GM12878 (cell line): ENCODE data around the gene NUDT3. TPM values are rescaled to one million over a fixed set of nuclear protein-coding genes. Genes with fewer than 3 reads are reported as not detected.

Experiments
- ATAC-seq: fragments of 200-7000 bp; cut with Tn5 transposase; 3 replicates; pipeline ENCODE4 v1.9.1; 2020; ENCODE audit warnings: mild to moderate bottlenecking, moderate library complexity
- BruUV-seq: library from RNA; stranded (reverse); fragments of 400-500 nt; replicated peaks from 2 replicates; lab custom pipeline; 2021; lab: Mats Ljungman, UMichigan
- CTCF ChIA-PET: fragments of 300-600 bp; sonication (Branson Sonifier 250); formaldehyde crosslinking; extraction: SDS; loops from one replicate; lab custom pipeline; 2021; ENCODE audit warnings: inconsistent platforms; lab: Yijun Ruan, JAX
- POLR2A ChIA-PET: fragments of 350-600 bp; formaldehyde crosslinking; extraction: SDS; loops from one replicate; lab custom pipeline; 2021; ENCODE audit warnings: inconsistent platforms; lab: Charles Lee
- RAD21 ChIA-PET: fragments of 300-600 bp; sonication (Branson Sonifier 250); formaldehyde crosslinking; loops from one replicate; lab custom pipeline; 2023; ENCODE audit warnings: antibody characterized with exemption; ENCODE audit not compliant: unreplicated experiment; lab: Charles Lee
- SMC1A ChIA-PET: fragments of 300-600 bp; sonication (Branson Sonifier 250); formaldehyde crosslinking; loops from one replicate; lab custom pipeline; 2023; ENCODE audit not compliant: unreplicated experiment, uncharacterized antibody; lab: Charles Lee
- DNase-seq: peaks from one replicate; pipeline ENCODE4 v3.0.0-alpha.2; 2011; ENCODE audit warnings: low read depth, low spot score
- FAIRE-seq: peaks from 3 replicates; lab custom pipeline; 2011; peaks lifted over from hg19 to GRCh38; lab: Jason Lieb, UNC
- H2AFZ ChIP-seq: 2 replicates; pipeline ENCODE4 v1.6.0; 2011; ENCODE audit warnings: low read depth, low read length, control low read depth; ENCODE audit not compliant: control insufficient read depth
- H3K27ac ChIP-seq: 2 replicates; pipeline ENCODE4 v1.5.1; 2011; ENCODE audit warnings: control low read depth; ENCODE audit not compliant: control insufficient read depth, insufficient read depth
- H3K27me3 ChIP-seq, 2 experiments: replicated peaks in 1 of 2; 2 replicates each; pipeline versions ENCODE4 v1.6.0 to v1.6.1; 2011; ENCODE audit warnings: low read length in 1 of 2; ENCODE audit not compliant: control insufficient read depth in 2 of 2, insufficient read depth in 2 of 2
- H3K36me3 ChIP-seq, 2 experiments: 2 replicates each; pipeline ENCODE4 v1.5.1; 2011; ENCODE audit warnings: low read length in 1 of 2; ENCODE audit not compliant: control insufficient read depth in 2 of 2, insufficient read depth in 2 of 2
- H3K4me1 ChIP-seq: 2 replicates; pipeline ENCODE4 v1.6.1; 2011; ENCODE audit warnings: mild to moderate bottlenecking, low read length, moderate library complexity, mixed read lengths; ENCODE audit not compliant: control insufficient read depth, insufficient read depth
- H3K4me2 ChIP-seq: 2 replicates; pipeline ENCODE4 v1.6.0; 2011; ENCODE audit warnings: control low read depth; ENCODE audit not compliant: control insufficient read depth, insufficient read depth
- H3K4me3 ChIP-seq: fragments of 200-600 bp; sonication (generic); 2 replicates; pipeline ENCODE4 v1.5.1; 2016
- H3K79me2 ChIP-seq: 2 replicates; pipeline ENCODE4 v1.6.0; 2011; ENCODE audit warnings: low read length; ENCODE audit not compliant: control insufficient read depth, insufficient read depth
- H3K9ac ChIP-seq: 2 replicates; pipeline ENCODE4 v1.8.0; 2011; ENCODE audit warnings: low read length, control low read depth, mixed read lengths; ENCODE audit not compliant: control insufficient read depth, insufficient read depth
- H3K9me3 ChIP-seq: replicated peaks from 3 replicates; pipeline ENCODE4 v1.5.1; 2011; ENCODE audit warnings: mild to moderate bottlenecking, low read length; ENCODE audit not compliant: control insufficient read depth, insufficient read depth
- H4K20me1 ChIP-seq: 2 replicates; pipeline ENCODE4 v1.6.0; 2011; ENCODE audit not compliant: control insufficient read depth, insufficient read depth
- CREB1 ChIP-seq: IDR thresholded peaks from 2 replicates; pipeline ENCODE4 v1.6.1; 2012; ENCODE audit warnings: low read depth, mild to moderate bottlenecking, inconsistent platforms
- POLR2A ChIP-seq: IDR thresholded peaks from 2 replicates; pipeline ENCODE4 v1.6.1; 2011; ENCODE audit warnings: low read depth, mild to moderate bottlenecking, low read length
- RUNX3 ChIP-seq: IDR thresholded peaks from 2 replicates; pipeline ENCODE4 v1.6.1; 2012; ENCODE audit warnings: low read length, inconsistent platforms
- WGBS: methylation state at CpG from one replicate; pipeline ENCODE4 v1.1.6; 2016; ENCODE audit warnings: low lambda C conversion rate; ENCODE audit not compliant: insufficient replicate concordance, insufficient coverage; ENCODE audit errors: missing lambda C conversion rate; 5-methylcytosine and 5-hydroxymethylcytosine counted together
- in situ Hi-C: fragments of 300-500 bp; cut with MboI; formaldehyde crosslinking; loops from 9 replicates; pipeline ENCODE4 v1.14.3; 2018; ENCODE audit warnings: mixed read lengths
- intact Hi-C: fragments of 100-400 bp; cut with micrococcal nuclease; formaldehyde crosslinking; loops from one replicate; pipeline ENCODE4 v1.14.2; 2022; ENCODE audit not compliant: unreplicated experiment
- polyA plus RNA-seq, 11 experiments: library from polyadenylated mRNA; depleted of rRNA in 4 of 11; unstranded in 6 of 11; stranded (reverse) in 5 of 11; fragments of >200 nt; fragmentation: Nextera tagmentation in 4 of 11; fragmentation: Illumina TruSeq in 1 of 11; extraction: Ambion mirVana in 4 of 11; extraction: Trizol in 1 of 11; gene quantifications; 1 replicate in 1 of 11; 2 replicates in 10 of 11; pipeline versions ENCODE4 v1.2.1 to v1.2.3, GENCODE V29; 2011 to 2016; ENCODE audit warnings: inconsistent platforms in 2 of 11, missing spikeins in 2 of 11, low read depth in 1 of 11
- total RNA-seq, 4 experiments: library from RNA; depleted of rRNA in 3 of 4; stranded (reverse); fragments of >200 nt in 3 of 4; fragmentation: Illumina TruSeq in 1 of 4; extraction: Trizol in 1 of 4; gene quantifications; 2 replicates each; pipeline versions ENCODE4 v1.2.1 to v1.2.3, GENCODE V29; 2013 to 2021
- TF ChIP-seq, protein P1 (sequence below): IDR thresholded peaks from 2 replicates; pipeline ENCODE4 v1.6.1; 2011; ENCODE audit warnings: low read depth, low read length, improper control_type of control experiment, borderline replicate concordance
- TF ChIP-seq, protein P2 (sequence below): IDR thresholded peaks from 2 replicates; pipeline ENCODE4 v1.6.1; 2011; ENCODE audit warnings: borderline replicate concordance, low read depth, mild to moderate bottlenecking, moderate library complexity, low read length; ENCODE audit not compliant: insufficient read depth, poor library complexity, severe bottlenecking

Gene NUDT3
- total and polyA plus RNA-seq, 10 of the 15 experiments (the other 5 are each of a cell fraction or from before 2014, with no cell fraction given), result 2.4 to 32.3 (median 25.5) TPM

DNA sequence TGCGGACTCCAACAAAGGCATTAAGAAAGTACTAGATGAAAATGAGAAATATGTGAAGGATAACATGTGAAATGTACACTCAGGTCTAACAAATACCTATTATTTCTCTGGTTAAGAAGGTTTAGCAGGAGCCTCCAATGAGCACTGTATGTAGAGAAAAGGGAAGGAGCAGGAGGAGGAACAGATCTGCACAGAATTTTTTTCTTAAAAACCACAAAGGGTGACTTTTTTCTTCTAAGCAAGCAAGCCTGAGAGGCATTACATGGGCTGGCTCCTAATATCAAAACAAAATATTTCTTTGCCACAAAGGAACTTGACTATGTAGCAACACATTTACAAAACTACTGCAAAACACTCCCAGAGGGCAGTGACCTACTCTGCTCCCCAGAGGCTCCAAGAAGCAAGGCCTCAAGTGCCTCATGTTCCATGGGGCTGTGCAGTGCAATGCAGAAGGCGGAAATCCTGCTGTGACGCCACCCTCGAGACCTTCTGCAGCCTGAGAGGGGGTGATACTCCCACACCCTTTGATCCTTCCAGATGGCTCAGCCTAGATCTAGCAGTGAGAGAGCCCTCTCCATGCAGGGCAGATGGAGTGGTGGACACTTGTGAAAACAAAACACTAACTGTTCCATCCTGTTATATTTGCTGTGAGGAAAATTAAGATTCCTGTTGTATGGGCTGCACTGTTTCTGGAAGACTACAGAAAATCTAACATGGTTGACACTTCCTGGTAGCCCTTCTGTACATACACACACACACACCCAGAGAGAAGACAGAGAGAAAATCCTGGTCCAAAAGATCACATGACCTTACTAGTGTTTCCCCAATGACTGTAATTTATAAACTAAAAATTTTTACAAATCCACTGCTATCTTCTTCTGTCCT is 107.7 kb downstream of the NUDT3 start:
- no peak overlapping the region for H3K4me2 ChIP-seq
- no peaks in the 10 kb centered on the region for H3K79me2 ChIP-seq
- ChIA-PET CTCF (interaction anchor here (0.8 to 1.4 kb wide), 2 partner anchors 89 to 649 kb away, joined by 3 to 5 read pairs; no protein-coding TSS in a partner anchor), POLR2A (interaction anchor here (0.6 to 1.1 kb wide), 2 partner anchors 83 to 531 kb away, joined by 4 to 6 read pairs; no protein-coding TSS in a partner anchor), RAD21 (interaction anchor here (0.6 to 1.0 kb wide), 2 partner anchors 33 to 63 kb away, joined by 3 to 4 read pairs; no protein-coding TSS in a partner anchor), SMC1A (interaction anchor here (1.1 to 1.6 kb wide), 3 partner anchors 9 to 130 kb away, joined by 3 to 4 read pairs (median 3); no protein-coding TSS in a partner anchor)
- H3K9ac ChIP-seq, result no peak overlapping the region
- no peaks in the 10 kb centered on the region for H3K9me3 ChIP-seq
- DNase-seq (no peak), ATAC-seq (0 out of 3 replicates have a peak, but pooled peaks have one; percentile 20), FAIRE-seq (no peak)
- in situ Hi-C loops, result no loop called here
- TF ChIP-seq, protein P1, sequence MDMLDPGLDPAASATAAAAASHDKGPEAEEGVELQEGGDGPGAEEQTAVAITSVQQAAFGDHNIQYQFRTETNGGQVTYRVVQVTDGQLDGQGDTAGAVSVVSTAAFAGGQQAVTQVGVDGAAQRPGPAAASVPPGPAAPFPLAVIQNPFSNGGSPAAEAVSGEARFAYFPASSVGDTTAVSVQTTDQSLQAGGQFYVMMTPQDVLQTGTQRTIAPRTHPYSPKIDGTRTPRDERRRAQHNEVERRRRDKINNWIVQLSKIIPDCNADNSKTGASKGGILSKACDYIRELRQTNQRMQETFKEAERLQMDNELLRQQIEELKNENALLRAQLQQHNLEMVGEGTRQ, result no peak
- TF ChIP-seq, protein P2, sequence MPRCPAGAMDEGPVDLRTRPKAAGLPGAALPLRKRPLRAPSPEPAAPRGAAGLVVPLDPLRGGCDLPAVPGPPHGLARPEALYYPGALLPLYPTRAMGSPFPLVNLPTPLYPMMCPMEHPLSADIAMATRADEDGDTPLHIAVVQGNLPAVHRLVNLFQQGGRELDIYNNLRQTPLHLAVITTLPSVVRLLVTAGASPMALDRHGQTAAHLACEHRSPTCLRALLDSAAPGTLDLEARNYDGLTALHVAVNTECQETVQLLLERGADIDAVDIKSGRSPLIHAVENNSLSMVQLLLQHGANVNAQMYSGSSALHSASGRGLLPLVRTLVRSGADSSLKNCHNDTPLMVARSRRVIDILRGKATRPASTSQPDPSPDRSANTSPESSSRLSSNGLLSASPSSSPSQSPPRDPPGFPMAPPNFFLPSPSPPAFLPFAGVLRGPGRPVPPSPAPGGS, result no peak
- TF ChIP-seq POLR2A (0 out of 2 replicates have a peak, but pooled peaks have one; percentile 28), CREB1 (0 out of 2 replicates have a peak, but pooled peaks have one; percentile 45), RUNX3 (peak; percentile 39)
- WGBS, result 52% methylated on average over 4 of the region's 4 CpGs
- H3K4me3 ChIP-seq, result no peak overlapping the region
- no peak overlapping the region; the same call in 1 of the 2 replicates for H2AFZ ChIP-seq
- no TSS peak for BruUV-seq
- H3K27me3 ChIP-seq, result no peaks in the 10 kb centered on the region
- intact Hi-C loops, result no loop called here
- H4K20me1 ChIP-seq, result no peaks in the 10 kb centered on the region
- H3K4me1 ChIP-seq, result peaks cover 25% of the 10 kb centered on the region
- no peak overlapping the region; the same call in 1 of the 2 replicates for H3K27ac ChIP-seq
- H3K36me3 ChIP-seq, result peaks cover 3 to 15% of the 10 kb centered on the region in 2 experiments
